Panc1 (cell line): ENCODE data around the gene MFGE8. TPM values are rescaled to one million over a fixed set of nuclear protein-coding genes. Genes with fewer than 3 reads are reported as not detected.

Source experiments
- ATAC-seq: fragments of 200-7000 bp; cut with Tn5 transposase; 2 replicates; pipeline ENCODE4 v1.9.1; 2020; ENCODE audit warnings: mild to moderate bottlenecking, moderate library complexity
- BruUV-seq: library from RNA; stranded (reverse); fragments of 400-500 nt; replicated peaks from 2 replicates; lab custom pipeline; 2021; lab: Mats Ljungman, UMichigan
- CTCF ChIA-PET: fragments of 300-600 bp; sonication (Branson Sonifier 250); formaldehyde crosslinking; loops from one replicate; lab custom pipeline; 2022; ENCODE audit warnings: antibody characterized with exemption; lab: Charles Lee
- POLR2A ChIA-PET: fragments of 300-600 bp; sonication (Branson Sonifier 250); formaldehyde crosslinking; loops from one replicate; lab custom pipeline; 2022; ENCODE audit warnings: antibody characterized with exemption; lab: Charles Lee
- DNase-seq: peaks from one replicate; pipeline ENCODE4 v3.0.0-alpha.2; 2010; ENCODE audit warnings: low read depth, low spot score
- H3K27ac ChIP-seq: 2 replicates; pipeline ENCODE4 v1.5.1; 2011; ENCODE audit warnings: mild to moderate bottlenecking, low read length, inconsistent platforms
- H3K27me3 ChIP-seq: fragments of 200-500 bp; sonication (Bioruptor generic); 2 replicates; pipeline ENCODE4 v1.6.0; 2014; ENCODE audit warnings: low read length, inconsistent platforms; ENCODE audit not compliant: control insufficient read depth, insufficient read depth
- H3K36me3 ChIP-seq: fragments of 200-500 bp; sonication (Bioruptor generic); 2 replicates; pipeline ENCODE4 v1.5.1; 2014; ENCODE audit warnings: inconsistent platforms, mild to moderate bottlenecking, low read length, moderate library complexity; ENCODE audit not compliant: control insufficient read depth, insufficient read depth
- H3K4me1 ChIP-seq: 2 replicates; pipeline ENCODE4 v1.5.1; 2011; ENCODE audit warnings: inconsistent platforms, mild to moderate bottlenecking, low read length, moderate library complexity; ENCODE audit not compliant: control insufficient read depth, insufficient read depth
- H3K4me3 ChIP-seq, 2 experiments: 2 replicates each; pipeline ENCODE4 v1.5.1; 2011 to 2012; ENCODE audit warnings: low read depth in 2 of 2, low read length in 2 of 2, mild to moderate bottlenecking in 2 of 2, inconsistent platforms in 1 of 2, moderate library complexity in 1 of 2
- H3K9me3 ChIP-seq: fragments of 200-500 bp; sonication (Bioruptor generic); 2 replicates; pipeline ENCODE4 v1.5.1; 2014; ENCODE audit warnings: low read depth, mild to moderate bottlenecking, inconsistent platforms, low read length, moderate library complexity; ENCODE audit not compliant: control insufficient read depth, insufficient read depth
- POLR2AphosphoS5 ChIP-seq: IDR thresholded peaks from 2 replicates; pipeline ENCODE4 v1.6.1; 2012; ENCODE audit warnings: mild to moderate bottlenecking, low read depth, low read length, moderate library complexity
- REST ChIP-seq, 2 experiments: IDR thresholded peaks; 2 replicates each; pipeline ENCODE4 v1.6.1; 2011 to 2012; ENCODE audit warnings: low read depth in 2 of 2, control low read depth in 1 of 2, low read length in 1 of 2, mild to moderate bottlenecking in 1 of 2, moderate library complexity in 1 of 2; ENCODE audit not compliant: insufficient read depth in 1 of 2
- SIN3A ChIP-seq: IDR thresholded peaks from 2 replicates; pipeline ENCODE4 v1.6.1; 2012; ENCODE audit warnings: low read depth, mild to moderate bottlenecking, low read length, moderate library complexity, borderline replicate concordance; ENCODE audit not compliant: insufficient read depth
- TCF7L2 ChIP-seq: IDR thresholded peaks from 2 replicates; pipeline ENCODE4 v1.6.1; 2011; ENCODE audit warnings: mild to moderate bottlenecking, low read depth, low read length, inconsistent platforms
- in situ Hi-C: cut with HindIII; loops from 2 replicates; pipeline ENCODE4 v1.10.0; 2016; ENCODE audit warnings: low sequenced_read_pairs, low pct_unique_long_range_greater_than_20kb
- intact Hi-C: fragments of 100-400 bp; cut with micrococcal nuclease; formaldehyde crosslinking; loops from one replicate; pipeline ENCODE4 v1.10.0; 2022; ENCODE audit not compliant: unreplicated experiment
- total RNA-seq: library from RNA; stranded (reverse); gene quantifications from one replicate; pipeline ENCODE4 v1.2.1, GENCODE V29; 2021; ENCODE audit not compliant: unreplicated experiment
- TF ChIP-seq, protein P1 (sequence below): fragments of 450-650 bp; IDR thresholded peaks from 2 replicates; pipeline ENCODE4 v1.5.1; 2017; ENCODE audit warnings: mild to moderate bottlenecking

MFGE8 gene
- total RNA-seq, 1 experiment from 2014 or later = 1,799 TPM

DNA sequence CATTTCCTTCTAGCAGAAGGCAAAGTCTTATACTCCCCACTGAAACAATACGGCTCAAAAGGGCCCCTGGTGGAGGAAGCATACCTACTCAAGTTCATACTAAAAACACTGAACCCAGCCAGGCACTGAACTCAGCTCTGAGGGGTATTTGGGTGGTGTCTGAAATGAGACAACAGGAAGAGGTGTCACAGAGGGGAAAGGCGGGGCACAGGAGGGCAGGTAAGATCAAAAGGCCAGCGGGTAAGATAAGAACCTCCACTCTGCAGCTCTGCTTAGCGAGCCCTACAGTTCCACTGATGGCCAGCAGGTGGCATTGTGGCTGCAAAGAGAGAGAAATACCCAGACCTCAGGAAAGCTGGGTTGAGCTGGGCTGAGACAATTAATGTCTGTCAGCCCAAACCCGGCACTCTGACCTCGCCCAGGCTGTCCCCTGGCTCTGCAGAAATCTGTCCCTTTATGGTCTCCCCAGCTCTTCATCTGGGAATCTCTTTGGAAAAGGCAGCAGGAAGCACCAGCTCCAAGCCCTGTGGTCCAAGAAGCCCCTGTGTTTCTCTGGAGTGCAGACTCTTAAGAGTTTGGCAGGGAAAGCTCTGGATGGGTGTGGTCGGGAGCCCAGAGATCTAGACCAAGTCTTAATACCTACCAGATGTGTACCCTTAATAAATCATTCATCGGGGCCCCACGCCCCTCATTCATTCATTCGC, 8.4 kb downstream of the MFGE8 start:
- ChIA-PET CTCF (interaction anchor here (0.5 to 2.3 kb wide), 12 partner anchors 9 to 273 kb away, joined by 3 to 27 read pairs (median 4); no protein-coding TSS in a partner anchor), POLR2A (interaction anchor here (0.5 to 1.2 kb wide), 2 partner anchors 12 to 215 kb away, joined by 4 read pairs; no protein-coding TSS in a partner anchor)
- in situ Hi-C loops = no loop called here
- DNase-seq = peak; percentile 83
- Histone ChIP-seq H3K27ac (peak overlapping the region; percentile 97), H3K4me3 (peak overlapping the region in 1 of 2 experiments; percentile 9; a peak in 1 of 4 replicates), H3K4me1 (peaks cover 94% of the 10 kb centered on the region), H3K27me3 (no peaks in the 10 kb centered on the region), H3K9me3 (no peaks in the 10 kb centered on the region), H3K36me3 (peaks cover 16% of the 10 kb centered on the region)
- BruUV-seq = no TSS peak
- intact Hi-C loops = loop anchor here (1.0 to 2.0 kb wide), 2 partner anchors 100 to 113 kb away; no protein-coding TSS in a partner anchor
- TF ChIP-seq SIN3A (no peak), REST (IDR thresholded peaks at IDR 0.05; ENCODE audit: insufficient read depth in 1 of 2, low read depth in 2 of 2, low read length in 1 of 2) (no peak), TCF7L2 (peak; percentile 88), POLR2AphosphoS5 (peak; percentile 58)
- TF ChIP-seq, protein P1, sequence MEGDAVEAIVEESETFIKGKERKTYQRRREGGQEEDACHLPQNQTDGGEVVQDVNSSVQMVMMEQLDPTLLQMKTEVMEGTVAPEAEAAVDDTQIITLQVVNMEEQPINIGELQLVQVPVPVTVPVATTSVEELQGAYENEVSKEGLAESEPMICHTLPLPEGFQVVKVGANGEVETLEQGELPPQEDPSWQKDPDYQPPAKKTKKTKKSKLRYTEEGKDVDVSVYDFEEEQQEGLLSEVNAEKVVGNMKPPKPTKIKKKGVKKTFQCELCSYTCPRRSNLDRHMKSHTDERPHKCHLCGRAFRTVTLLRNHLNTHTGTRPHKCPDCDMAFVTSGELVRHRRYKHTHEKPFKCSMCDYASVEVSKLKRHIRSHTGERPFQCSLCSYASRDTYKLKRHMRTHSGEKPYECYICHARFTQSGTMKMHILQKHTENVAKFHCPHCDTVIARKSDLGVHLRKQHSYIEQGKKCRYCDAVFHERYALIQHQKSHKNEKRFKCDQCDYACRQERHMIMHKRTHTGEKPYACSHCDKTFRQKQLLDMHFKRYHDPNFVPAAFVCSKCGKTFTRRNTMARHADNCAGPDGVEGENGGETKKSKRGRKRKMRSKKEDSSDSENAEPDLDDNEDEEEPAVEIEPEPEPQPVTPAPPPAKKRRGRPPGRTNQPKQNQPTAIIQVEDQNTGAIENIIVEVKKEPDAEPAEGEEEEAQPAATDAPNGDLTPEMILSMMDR = peak; percentile 97
- ATAC-seq = peak; percentile 69

DNA sequence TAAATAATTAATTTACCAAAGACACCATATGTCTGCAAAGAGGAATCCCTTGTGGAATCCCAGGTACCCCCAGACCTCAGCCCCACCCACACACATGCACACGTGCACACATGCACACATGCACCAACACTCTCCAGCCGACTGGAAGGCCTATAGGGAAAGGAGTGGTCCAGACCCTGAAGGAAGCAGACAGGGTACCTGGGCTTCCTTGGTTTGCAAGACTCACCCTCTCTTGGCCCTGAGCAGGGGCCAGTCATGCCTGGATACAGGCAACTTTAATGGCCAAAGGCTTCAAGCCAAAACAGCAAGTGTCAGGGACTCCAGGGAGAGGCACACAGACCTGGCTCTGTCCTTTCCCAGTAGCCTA, 8.9 kb downstream of the MFGE8 start:
- in situ Hi-C loops (no loop called here), intact Hi-C loops (loop anchor here (1.0 to 2.0 kb wide), 2 partner anchors 101 to 113 kb away; no protein-coding TSS in a partner anchor)
- BruUV-seq = no TSS peak
- TF ChIP-seq TCF7L2 = no peak
- TF ChIP-seq POLR2AphosphoS5 = no peak
- TF ChIP-seq REST (IDR thresholded peaks at IDR 0.05; ENCODE audit: insufficient read depth in 1 of 2, low read depth in 2 of 2, low read length in 1 of 2) = no peak
- TF ChIP-seq, protein P1 = no peak
- no peak for TF ChIP-seq SIN3A
- Histone ChIP-seq H3K27ac (peak overlapping the region; percentile 97), H3K36me3 (peaks cover 15% of the 10 kb centered on the region), H3K4me1 (peaks cover 93% of the 10 kb centered on the region), H3K9me3 (no peaks in the 10 kb centered on the region), H3K27me3 (no peaks in the 10 kb centered on the region), H3K4me3 (no peak overlapping the region)
- POLR2A ChIA-PET = interaction anchor here (0.5 kb wide), 1 partner anchor 12 kb away, joined by 4 read pairs; no protein-coding TSS in a partner anchor
- CTCF ChIA-PET = interaction anchor here (0.5 to 2.3 kb wide), 8 partner anchors 25 to 274 kb away, joined by 3 to 27 read pairs (median 8); no protein-coding TSS in a partner anchor
- DNase-seq (no peak), ATAC-seq (no peak)
